HG03521 (cell line): ENCODE measurements around the gene GPR39.

ENCODE experiments used
- ATAC-seq: cut with Tn5 transposase; IDR thresholded peaks from one replicate; pipeline ENCODE4 v1.9.1; 2021; ENCODE audit warnings: mild to moderate bottlenecking, moderate library complexity; ENCODE audit not compliant: unreplicated experiment

The GPR39 gene

GRCh38 chr2:132560562-132560961 lies 144.0 kb downstream of the GPR39 start:
- no peak for ATAC-seq

- ATAC-seq = no peak
These were observed 145.6 kb downstream of the GPR39 start for GRCh38 chr2:132562245-132562644.

GRCh38 chr2:132564065-132564464 lies 147.5 kb downstream of the GPR39 start:
- ATAC-seq = no peak

- no peak for ATAC-seq
These were observed 149.8 kb downstream of the GPR39 start for GRCh38 chr2:132566379-132566778.

- ATAC-seq = no peak
These were observed 151.1 kb downstream of the GPR39 start for GRCh38 chr2:132567682-132568081.

GRCh38 chr2:132568656-132569055 lies 152.1 kb downstream of the GPR39 start:
- no peak for ATAC-seq

- ATAC-seq = no peak
These were observed 156.9 kb downstream of the GPR39 start for GRCh38 chr2:132573444-132574007.

- no peak for ATAC-seq
These were observed 161.1 kb downstream of the GPR39 start for GRCh38 chr2:132577686-132578085.

- ATAC-seq = no peak
These were observed 165.0 kb downstream of the GPR39 start for GRCh38 chr2:132581591-132581990.

- ATAC-seq = no peak
These were observed 165.6 kb downstream of the GPR39 start for GRCh38 chr2:132581991-132582738.

GRCh38 chr2:132583666-132584360 lies 167.2 kb downstream of the GPR39 start:
- ATAC-seq = no peak

GRCh38 chr2:132584976-132585817 lies 168.6 kb downstream of the GPR39 start:
- no peak for ATAC-seq

GRCh38 chr2:132586101-132586511 lies 169.5 kb downstream of the GPR39 start:
- ATAC-seq = no peak

- ATAC-seq = no peak
These were observed 170.2 kb downstream of the GPR39 start for GRCh38 chr2:132586835-132587234.

- ATAC-seq = no peak
These were observed 172.0 kb downstream of the GPR39 start for GRCh38 chr2:132588576-132588975.

- ATAC-seq = no peak
These were observed 172.7 kb downstream of the GPR39 start for GRCh38 chr2:132589111-132589830.

GRCh38 chr2:132589966-132590365 lies 173.4 kb downstream of the GPR39 start:
- ATAC-seq = no peak

- ATAC-seq = no peak
These were observed 176.6 kb downstream of the GPR39 start for GRCh38 chr2:132593171-132593570.

GRCh38 chr2:132595186-132595585 lies 178.6 kb downstream of the GPR39 start:
- ATAC-seq = no peak

GRCh38 chr2:132595693-132596092 lies 179.1 kb downstream of the GPR39 start:
- no peak for ATAC-seq

GRCh38 chr2:132597166-132597565 lies 180.6 kb downstream of the GPR39 start:
- ATAC-seq = no peak
